ENCODE results near the gene SPOUT1.

GRCh38 chr9:128877852-128878251 is 48.3 kb upstream of the SPOUT1 start:
- TF ChIP-seq POLR2A (IDR thresholded peaks at IDR 0.05; ENCODE audit: extremely low read depth, insufficient read length) = no peak
- no peak for TF ChIP-seq MYC (IDR thresholded peaks at IDR 0.05; ENCODE audit: low read depth, low read length)
- peak; percentile 5 for TF ChIP-seq CTCF (IDR thresholded peaks at IDR 0.05; ENCODE audit: low read depth, low read length)

Data from NB4 (cell line).